ENCODE results near the gene RAPGEF3.

Gene RAPGEF3

GRCh38 chr12:47741340-47741703, 17.4 kb downstream of the RAPGEF3 start:
- peaks cover 5% of the 10 kb centered on the region for H3K4me1 Mint-ChIP-seq (ENCODE audit: low read depth)

DNA sequence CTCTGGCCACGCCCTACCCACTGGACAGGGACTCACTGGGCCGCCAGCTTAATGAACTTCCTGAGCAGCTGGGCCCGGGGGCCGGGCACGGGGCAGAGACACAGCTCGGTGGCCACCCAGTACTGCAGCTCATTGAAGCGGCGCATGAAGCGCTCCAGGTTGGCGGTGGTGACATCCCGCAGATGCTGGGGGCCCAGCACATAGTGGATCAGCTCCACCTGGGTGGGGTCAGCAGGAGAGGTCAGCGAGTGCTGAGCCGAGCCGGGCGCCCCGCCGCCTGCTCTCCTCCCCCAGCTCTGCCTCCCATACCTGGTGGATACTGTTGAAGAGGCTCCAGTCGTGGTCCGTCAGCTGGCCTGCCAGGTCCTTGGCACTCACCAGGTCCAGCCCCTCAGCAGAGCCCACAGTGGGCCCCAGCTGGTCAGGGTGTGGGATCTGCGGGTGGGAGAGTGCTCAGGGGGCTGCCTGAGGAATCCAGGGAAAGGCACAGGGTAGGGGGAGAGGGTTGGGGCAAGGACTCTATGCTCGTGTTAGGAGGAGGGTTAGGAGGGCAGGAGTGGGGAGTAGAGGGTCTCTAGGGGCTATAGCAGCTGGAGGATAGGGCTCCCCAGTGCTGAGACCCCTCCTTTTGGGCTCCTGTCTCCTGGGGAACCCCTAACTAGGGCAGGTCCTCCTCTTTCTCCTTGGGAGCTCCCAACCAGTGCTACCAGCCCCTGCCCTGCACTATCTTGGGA, 17.9 kb downstream of the RAPGEF3 start:
- H3K4me3 Mint-ChIP-seq: no peak overlapping the region
- no peaks in the 10 kb centered on the region for H3K9me3 Mint-ChIP-seq
- no peak overlapping the region for H3K27ac Mint-ChIP-seq
- no peaks in the 10 kb centered on the region for H3K36me3 Mint-ChIP-seq (ENCODE audit: low read depth)
- H3K4me1 Mint-ChIP-seq (ENCODE audit: low read depth): peaks cover 5% of the 10 kb centered on the region
- H3K27me3 Mint-ChIP-seq (ENCODE audit: low read depth): peaks cover 6% of the 10 kb centered on the region
- DNase-seq (ENCODE audit: low spot score): no peak

More at GRCh38 chr12:47741340-47741703, 17.4 kb downstream of the RAPGEF3 start:
- Mint-ChIP-seq H3K4me3 (no peak overlapping the region), H3K27me3 (ENCODE audit: low read depth) (peaks cover 6% of the 10 kb centered on the region), H3K36me3 (ENCODE audit: low read depth) (no peaks in the 10 kb centered on the region), H3K9me3 (no peaks in the 10 kb centered on the region), H3K27ac (no peak overlapping the region)
- DNase-seq (ENCODE audit: low spot score): no peak

- DNase-seq (ENCODE audit: low spot score): no peak
- Mint-ChIP-seq H3K9me3 (no peaks in the 10 kb centered on the region), H3K36me3 (ENCODE audit: low read depth) (no peaks in the 10 kb centered on the region), H3K27me3 (ENCODE audit: low read depth) (peaks cover 6% of the 10 kb centered on the region), H3K4me1 (ENCODE audit: low read depth) (peaks cover 5% of the 10 kb centered on the region), H3K4me3 (no peak overlapping the region), H3K27ac (no peak overlapping the region)
These were observed 18.7 kb downstream of the RAPGEF3 start for GRCh38 chr12:47739979-47740378.

DNA sequence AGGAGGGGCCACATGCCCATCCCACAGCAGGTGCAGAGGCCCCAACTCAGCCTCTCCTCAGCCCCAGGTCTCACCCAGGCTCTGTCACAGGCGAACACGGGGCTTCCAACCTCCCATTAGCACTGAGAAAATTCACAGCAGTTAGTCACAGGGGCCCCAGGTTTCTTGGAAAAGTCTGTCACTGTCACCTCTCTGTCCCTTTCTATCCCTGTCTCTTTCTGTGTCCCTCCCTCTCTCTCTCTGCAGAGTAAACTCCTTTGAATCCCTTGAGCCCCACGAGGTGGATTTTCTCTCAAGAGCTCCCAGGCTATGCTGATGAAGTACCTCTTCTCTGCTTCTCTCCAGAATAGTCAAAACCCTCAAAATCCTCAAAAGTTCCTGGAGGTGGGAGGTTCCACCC, 19.4 kb downstream of the RAPGEF3 start:
- H3K27ac Mint-ChIP-seq: no peak overlapping the region
- no peaks in the 10 kb centered on the region for H3K36me3 Mint-ChIP-seq (ENCODE audit: low read depth)
- H3K4me1 Mint-ChIP-seq (ENCODE audit: low read depth): peaks cover 5% of the 10 kb centered on the region
- no peak overlapping the region for H3K4me3 Mint-ChIP-seq
- no peaks in the 10 kb centered on the region for H3K9me3 Mint-ChIP-seq
- H3K27me3 Mint-ChIP-seq (ENCODE audit: low read depth): peaks cover 3% of the 10 kb centered on the region
- no peak for DNase-seq (ENCODE audit: low spot score)

GRCh38 chr12:47737936-47738594, 20.6 kb downstream of the RAPGEF3 start:
- Mint-ChIP-seq H3K9me3 (no peaks in the 10 kb centered on the region), H3K36me3 (ENCODE audit: low read depth) (no peaks in the 10 kb centered on the region), H3K27me3 (ENCODE audit: low read depth) (peaks cover 1% of the 10 kb centered on the region), H3K4me1 (ENCODE audit: low read depth) (peaks cover 5% of the 10 kb centered on the region), H3K4me3 (no peak overlapping the region), H3K27ac (no peak overlapping the region)
- DNase-seq (ENCODE audit: low spot score): no peak

- Mint-ChIP-seq H3K27ac (no peak overlapping the region), H3K4me1 (ENCODE audit: low read depth) (peaks cover 5% of the 10 kb centered on the region), H3K9me3 (no peaks in the 10 kb centered on the region), H3K36me3 (ENCODE audit: low read depth) (no peaks in the 10 kb centered on the region), H3K4me3 (no peak overlapping the region), H3K27me3 (ENCODE audit: low read depth) (no peaks in the 10 kb centered on the region)
- DNase-seq (ENCODE audit: low spot score): no peak
These were observed 21.6 kb downstream of the RAPGEF3 start for GRCh38 chr12:47736877-47737676.

GRCh38 chr12:47736216-47736615, 22.5 kb downstream of the RAPGEF3 start:
- no peaks in the 10 kb centered on the region for H3K9me3 Mint-ChIP-seq
- no peaks in the 10 kb centered on the region for H3K27me3 Mint-ChIP-seq (ENCODE audit: low read depth)
- peaks cover 1% of the 10 kb centered on the region for H3K4me1 Mint-ChIP-seq (ENCODE audit: low read depth)
- H3K4me3 Mint-ChIP-seq: no peak overlapping the region
- no peak for DNase-seq (ENCODE audit: low spot score)
- no peak overlapping the region for H3K27ac Mint-ChIP-seq
- no peaks in the 10 kb centered on the region for H3K36me3 Mint-ChIP-seq (ENCODE audit: low read depth)

- Mint-ChIP-seq H3K4me3 (no peak overlapping the region), H3K27ac (no peak overlapping the region), H3K9me3 (no peaks in the 10 kb centered on the region), H3K36me3 (ENCODE audit: low read depth) (no peaks in the 10 kb centered on the region), H3K4me1 (ENCODE audit: low read depth) (no peaks in the 10 kb centered on the region), H3K27me3 (ENCODE audit: low read depth) (no peaks in the 10 kb centered on the region)
- DNase-seq (ENCODE audit: low spot score): no peak
These were observed 23.0 kb downstream of the RAPGEF3 start for GRCh38 chr12:47735649-47736048.

DNA sequence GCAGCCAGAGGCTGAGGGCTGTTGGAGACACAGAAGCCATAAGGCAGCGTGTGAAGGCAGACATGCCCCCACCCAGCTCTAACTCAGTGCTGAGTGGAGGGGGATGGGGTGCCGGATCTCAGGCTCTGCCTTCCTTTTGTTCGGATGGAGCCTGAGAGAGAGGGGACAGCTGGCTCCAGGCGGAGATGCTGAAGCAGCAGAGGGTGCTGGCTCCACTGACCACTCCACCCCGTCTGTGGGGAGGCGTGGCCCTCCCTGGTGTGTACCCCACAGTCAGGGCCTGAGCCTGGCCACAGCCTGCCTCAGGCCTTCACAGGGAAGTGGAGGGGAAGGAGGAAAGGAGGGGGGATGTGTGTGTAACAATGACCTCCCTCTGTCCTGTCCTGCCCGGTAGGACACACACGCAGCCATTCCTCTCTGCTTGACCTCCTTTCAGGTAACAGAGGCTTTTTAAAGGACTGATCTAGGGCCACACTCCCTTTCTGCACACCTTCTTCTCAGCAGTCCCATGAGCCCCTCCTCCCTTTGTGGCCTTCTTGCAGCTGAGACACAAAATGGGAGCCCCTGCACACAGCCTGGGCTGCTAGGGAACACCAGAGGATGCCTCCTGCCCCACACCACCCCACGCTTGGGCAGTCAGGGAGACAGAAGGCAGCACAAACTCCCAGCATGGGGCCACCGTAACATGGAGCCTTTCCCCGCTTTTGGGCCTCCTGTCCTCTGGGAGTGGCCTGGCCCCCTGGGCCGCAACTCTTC, 23.8 kb downstream of the RAPGEF3 start:
- no peaks in the 10 kb centered on the region for H3K36me3 Mint-ChIP-seq (ENCODE audit: low read depth)
- H3K4me1 Mint-ChIP-seq (ENCODE audit: low read depth): no peaks in the 10 kb centered on the region
- H3K27ac Mint-ChIP-seq: no peak overlapping the region
- H3K9me3 Mint-ChIP-seq: no peaks in the 10 kb centered on the region
- DNase-seq (ENCODE audit: low spot score): no peak
- no peak overlapping the region for H3K4me3 Mint-ChIP-seq
- H3K27me3 Mint-ChIP-seq (ENCODE audit: low read depth): no peaks in the 10 kb centered on the region

DNA sequence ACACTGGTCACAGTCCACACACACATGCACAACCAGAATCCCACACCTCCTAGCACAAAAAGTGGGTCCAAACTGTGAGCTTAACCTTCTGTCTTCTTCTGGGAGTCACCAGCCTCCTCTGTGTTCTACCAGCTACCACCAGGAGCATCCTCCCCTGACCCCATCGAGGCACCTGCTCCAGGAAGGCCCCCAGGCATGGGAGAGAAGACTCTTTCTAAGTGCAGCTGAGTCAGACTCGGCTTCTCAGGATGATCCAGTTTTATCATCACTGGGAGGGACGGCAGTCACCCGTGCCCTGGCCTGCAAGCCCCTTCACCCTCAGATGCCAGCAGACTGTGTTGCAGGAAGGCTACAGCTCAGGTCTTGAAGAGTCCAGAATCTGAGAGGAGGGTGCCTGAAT, 25.5 kb downstream of the RAPGEF3 start:
- H3K4me1 Mint-ChIP-seq (ENCODE audit: low read depth): no peaks in the 10 kb centered on the region
- H3K36me3 Mint-ChIP-seq (ENCODE audit: low read depth): no peaks in the 10 kb centered on the region
- no peak overlapping the region for H3K27ac Mint-ChIP-seq
- no peak for DNase-seq (ENCODE audit: low spot score)
- no peaks in the 10 kb centered on the region for H3K27me3 Mint-ChIP-seq (ENCODE audit: low read depth)
- no peak overlapping the region for H3K4me3 Mint-ChIP-seq
- no peaks in the 10 kb centered on the region for H3K9me3 Mint-ChIP-seq

GRCh38 chr12:47732504-47732903, 26.2 kb downstream of the RAPGEF3 start:
- DNase-seq (ENCODE audit: low spot score): no peak
- H3K9me3 Mint-ChIP-seq: no peaks in the 10 kb centered on the region
- H3K4me3 Mint-ChIP-seq: no peak overlapping the region
- no peaks in the 10 kb centered on the region for H3K4me1 Mint-ChIP-seq (ENCODE audit: low read depth)
- H3K27ac Mint-ChIP-seq: no peak overlapping the region
- no peaks in the 10 kb centered on the region for H3K36me3 Mint-ChIP-seq (ENCODE audit: low read depth)
- H3K27me3 Mint-ChIP-seq (ENCODE audit: low read depth): no peaks in the 10 kb centered on the region

- H3K27ac Mint-ChIP-seq: no peak overlapping the region
- no peaks in the 10 kb centered on the region for H3K27me3 Mint-ChIP-seq (ENCODE audit: low read depth)
- no peaks in the 10 kb centered on the region for H3K9me3 Mint-ChIP-seq
- no peaks in the 10 kb centered on the region for H3K36me3 Mint-ChIP-seq (ENCODE audit: low read depth)
- DNase-seq (ENCODE audit: low spot score): no peak
- H3K4me3 Mint-ChIP-seq: no peak overlapping the region
- no peaks in the 10 kb centered on the region for H3K4me1 Mint-ChIP-seq (ENCODE audit: low read depth)
These were observed 27.0 kb downstream of the RAPGEF3 start for GRCh38 chr12:47731723-47732122.

DNA sequence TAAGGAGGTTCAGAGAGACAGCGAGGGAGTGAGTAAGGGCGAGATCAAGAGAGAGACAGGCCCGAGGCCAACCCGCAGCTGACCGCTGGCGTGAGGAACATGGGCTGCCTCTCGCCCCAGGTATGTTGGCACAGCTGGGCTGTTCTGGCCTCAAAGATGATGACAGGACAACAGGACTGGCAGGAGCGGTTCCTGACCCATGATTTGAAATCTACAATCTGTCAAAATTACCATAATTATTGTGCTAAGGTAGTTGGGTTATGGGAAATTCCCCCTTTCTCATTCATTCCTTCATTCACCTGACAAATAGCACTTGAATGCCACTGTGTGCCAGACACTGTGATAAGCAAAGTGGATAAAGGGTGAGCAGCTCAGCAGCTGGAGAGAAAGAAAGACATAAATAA, 28.3 kb downstream of the RAPGEF3 start:
- H3K4me1 Mint-ChIP-seq (ENCODE audit: low read depth): no peaks in the 10 kb centered on the region
- no peaks in the 10 kb centered on the region for H3K36me3 Mint-ChIP-seq (ENCODE audit: low read depth)

GRCh38 chr12:47729233-47729632, 29.4 kb downstream of the RAPGEF3 start:
- Mint-ChIP-seq H3K27me3 (ENCODE audit: low read depth) (no peaks in the 10 kb centered on the region), H3K27ac (no peak overlapping the region), H3K4me1 (ENCODE audit: low read depth) (no peaks in the 10 kb centered on the region), H3K36me3 (ENCODE audit: low read depth) (no peaks in the 10 kb centered on the region), H3K4me3 (no peak overlapping the region), H3K9me3 (no peaks in the 10 kb centered on the region)
- DNase-seq (ENCODE audit: low spot score): no peak

More for the DNA sequence above, 28.3 kb downstream of the RAPGEF3 start:
- H3K27me3 Mint-ChIP-seq (ENCODE audit: low read depth): no peaks in the 10 kb centered on the region
- no peak overlapping the region for H3K27ac Mint-ChIP-seq
- H3K9me3 Mint-ChIP-seq: no peaks in the 10 kb centered on the region
- no peak for DNase-seq (ENCODE audit: low spot score)
- H3K4me3 Mint-ChIP-seq: no peak overlapping the region
